ENCODE measurements around the gene SLC35F3. TPM values are rescaled to one million over a fixed set of nuclear protein-coding genes. Genes with fewer than 3 reads are reported as not detected.
"Not testable (repeated sequence)": the region's sequence is repeated elsewhere in the genome, so short reads cannot be mapped to it uniquely, and the experiment has no call there.

SLC35F3 gene
- total RNA-seq, 1 donor from 2014 or later = 0.57 TPM

- H3K27me3 ChIP-seq (ENCODE audit: insufficient read depth, low read length) = peaks cover 3% of the 10 kb centered on the region
- H3K9me3 Mint-ChIP-seq (ENCODE audit: unreplicated experiment) = no peaks in the 10 kb centered on the region
- no peaks in the 10 kb centered on the region for H4K20me1 ChIP-seq (ENCODE audit: insufficient read depth, low read length)
- TF ChIP-seq EZH2 (IDR thresholded peaks at IDR 0.05; ENCODE audit: insufficient read depth, low read length) = no peak
- TF ChIP-seq CTCF (IDR thresholded peaks at IDR 0.05; ENCODE audit: insufficient read depth, low read depth, low read length) = no peak
- H3K36me3 ChIP-seq (ENCODE audit: insufficient read depth, low read length) = no peaks in the 10 kb centered on the region
- no peaks in the 10 kb centered on the region for H3K4me1 ChIP-seq (ENCODE audit: insufficient read depth, low read length)
- no peak for DNase-seq (ENCODE audit: low read depth)
- H2AFZ ChIP-seq (ENCODE audit: low read depth, low read length) = no peak overlapping the region
- no peaks in the 10 kb centered on the region for H3K79me2 ChIP-seq (ENCODE audit: insufficient read depth, low read length)
- H3K9ac ChIP-seq (ENCODE audit: low read length) = no peak overlapping the region
- no peaks in the 10 kb centered on the region for H3K4me1 Mint-ChIP-seq (ENCODE audit: low read depth, unreplicated experiment)
- H3K27ac ChIP-seq (ENCODE audit: low read depth, low read length) = no peak overlapping the region
- no peak for FAIRE-seq
- no peaks in the 10 kb centered on the region for H3K9me3 ChIP-seq (ENCODE audit: insufficient read depth, low read depth, low read length)
- no peak overlapping the region for H3K4me3 ChIP-seq (ENCODE audit: insufficient read depth, low read depth, low read length)
- H3K27me3 Mint-ChIP-seq (ENCODE audit: low read depth, unreplicated experiment) = no peaks in the 10 kb centered on the region
- H3K36me3 Mint-ChIP-seq (ENCODE audit: low read depth, unreplicated experiment) = no peaks in the 10 kb centered on the region
- H3K27ac Mint-ChIP-seq (ENCODE audit: unreplicated experiment) = no peak overlapping the region
- H3K4me3 Mint-ChIP-seq (ENCODE audit: unreplicated experiment) = no peak overlapping the region
- no peak overlapping the region for H3K4me2 ChIP-seq (ENCODE audit: low read length)
Measured at GRCh38 chr1:234348964-234349363, 444.5 kb downstream of the SLC35F3 start.

DNA sequence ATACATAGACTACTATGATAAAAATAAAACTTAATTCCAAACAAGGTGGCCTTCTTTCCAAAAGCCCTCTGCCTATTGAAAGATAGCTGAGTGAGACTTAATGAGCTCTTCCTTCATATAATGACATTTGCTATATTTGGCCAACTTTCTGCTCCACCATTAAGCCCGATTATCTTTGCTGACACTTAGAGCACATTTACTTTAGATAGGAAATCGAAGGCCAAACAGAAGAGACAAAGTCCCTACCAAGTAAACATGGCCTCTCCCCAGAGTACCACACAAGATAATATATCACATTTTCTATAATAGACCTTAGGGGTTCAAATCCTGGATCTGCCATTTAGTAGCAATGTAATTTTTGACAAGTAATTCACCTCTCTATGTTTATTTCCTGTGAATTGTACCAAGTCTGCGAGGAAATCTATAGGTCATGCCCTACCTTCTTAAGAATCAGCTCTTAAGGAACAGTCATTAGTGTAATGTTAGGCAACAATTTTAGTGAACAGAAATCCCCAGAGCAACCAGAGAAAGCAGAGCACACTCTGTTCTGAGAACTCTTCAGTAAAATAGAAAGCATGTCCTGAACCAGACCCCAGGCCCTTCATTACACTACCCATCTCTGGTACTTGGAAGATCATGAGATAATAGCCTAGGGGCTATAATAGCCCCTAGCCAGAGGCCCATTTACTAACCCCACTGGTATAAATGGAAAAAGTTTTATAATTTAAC is 451.5 kb downstream of the SLC35F3 start:
- Mint-ChIP-seq H3K27me3 (ENCODE audit: low read depth, unreplicated experiment) (peaks cover 2% of the 10 kb centered on the region), H3K9me3 (ENCODE audit: unreplicated experiment) (no peaks in the 10 kb centered on the region), H3K4me3 (ENCODE audit: unreplicated experiment) (no peak overlapping the region), H3K27ac (ENCODE audit: unreplicated experiment) (no peak overlapping the region), H3K4me1 (ENCODE audit: low read depth, unreplicated experiment) (no peaks in the 10 kb centered on the region), H3K36me3 (ENCODE audit: low read depth, unreplicated experiment) (no peaks in the 10 kb centered on the region)
- Histone ChIP-seq H3K4me1 (ENCODE audit: insufficient read depth, low read length) (no peaks in the 10 kb centered on the region), H4K20me1 (ENCODE audit: insufficient read depth, low read length) (no peaks in the 10 kb centered on the region), H3K9ac (ENCODE audit: low read length) (no peak overlapping the region), H2AFZ (ENCODE audit: low read depth, low read length) (no peak overlapping the region), H3K27ac (ENCODE audit: low read depth, low read length) (no peak overlapping the region), H3K27me3 (ENCODE audit: insufficient read depth, low read length) (peaks cover 3% of the 10 kb centered on the region), H3K79me2 (ENCODE audit: insufficient read depth, low read length) (no peaks in the 10 kb centered on the region), H3K36me3 (ENCODE audit: insufficient read depth, low read length) (no peaks in the 10 kb centered on the region), H3K4me3 (ENCODE audit: insufficient read depth, low read depth, low read length) (no peak overlapping the region), H3K9me3 (ENCODE audit: insufficient read depth, low read depth, low read length) (no peaks in the 10 kb centered on the region), H3K4me2 (ENCODE audit: low read length) (no peak overlapping the region)
- DNase-seq (ENCODE audit: low read depth) = no peak
- no peak for FAIRE-seq
- TF ChIP-seq CTCF (IDR thresholded peaks at IDR 0.05; ENCODE audit: insufficient read depth, low read depth, low read length) (no peak), EZH2 (IDR thresholded peaks at IDR 0.05; ENCODE audit: insufficient read depth, low read length) (no peak)

DNA sequence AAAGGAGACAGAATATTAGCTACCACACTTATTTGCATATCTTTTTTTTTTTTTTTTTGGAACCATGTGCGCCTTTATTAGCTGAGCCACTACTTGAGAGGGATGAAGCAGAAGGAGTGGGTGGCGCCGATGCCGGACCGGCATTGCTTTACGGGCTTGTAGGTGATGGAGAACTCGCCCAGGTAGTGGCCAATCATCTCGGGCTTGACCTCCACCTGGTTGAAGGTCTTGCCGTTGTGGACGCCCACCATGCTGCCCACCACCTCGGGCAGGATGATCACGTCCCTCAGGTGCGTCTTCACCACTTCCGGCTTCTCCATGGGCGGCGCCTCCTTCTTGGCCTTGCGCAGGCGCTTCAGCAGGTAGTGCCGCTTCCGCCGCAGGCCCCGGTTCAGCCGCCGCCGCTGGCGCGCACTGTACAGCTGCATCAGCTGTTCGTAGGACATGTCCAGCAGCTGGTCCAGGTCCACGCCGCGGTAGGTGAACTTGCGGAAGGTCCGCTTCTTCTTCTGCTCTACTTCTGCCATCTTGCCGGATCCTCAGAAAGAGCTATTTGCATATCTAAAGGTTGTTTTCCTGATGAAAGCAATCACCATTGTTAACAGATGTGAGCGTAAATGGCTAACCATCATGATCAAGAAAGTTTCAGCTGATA is 452.3 kb downstream of the SLC35F3 start:
- not testable (repeated sequence) for H3K27me3 Mint-ChIP-seq (ENCODE audit: low read depth, unreplicated experiment)
- peak overlapping the region; percentile 75 for H2AFZ ChIP-seq (ENCODE audit: low read depth, low read length)

More for the DNA sequence above, 452.3 kb downstream of the SLC35F3 start:
- H3K27ac Mint-ChIP-seq (ENCODE audit: unreplicated experiment); H3K9me3 Mint-ChIP-seq (ENCODE audit: unreplicated experiment); H3K36me3 ChIP-seq (ENCODE audit: insufficient read depth, low read length); H3K79me2 ChIP-seq (ENCODE audit: insufficient read depth, low read length); H4K20me1 ChIP-seq (ENCODE audit: insufficient read depth, low read length); H3K4me1 ChIP-seq (ENCODE audit: insufficient read depth, low read length); H3K9me3 ChIP-seq (ENCODE audit: insufficient read depth, low read depth, low read length); H3K9ac ChIP-seq (ENCODE audit: low read length); H3K4me1 Mint-ChIP-seq (ENCODE audit: low read depth, unreplicated experiment); FAIRE-seq; H3K36me3 Mint-ChIP-seq (ENCODE audit: low read depth, unreplicated experiment); H3K27ac ChIP-seq (ENCODE audit: low read depth, low read length); H3K27me3 ChIP-seq (ENCODE audit: insufficient read depth, low read length); DNase-seq (ENCODE audit: low read depth): not testable (repeated sequence)
- Histone ChIP-seq H3K4me2 (ENCODE audit: low read length) (peak overlapping the region; percentile 69), H3K4me3 (ENCODE audit: insufficient read depth, low read depth, low read length) (peak overlapping the region; percentile 48)
- peak overlapping the region; percentile 80 for H3K4me3 Mint-ChIP-seq (ENCODE audit: unreplicated experiment)

Measured in astrocyte (in vitro differentiated cells and primary cell).